ENCODE data around the gene KCNA2.

The KCNA2 gene

DNA sequence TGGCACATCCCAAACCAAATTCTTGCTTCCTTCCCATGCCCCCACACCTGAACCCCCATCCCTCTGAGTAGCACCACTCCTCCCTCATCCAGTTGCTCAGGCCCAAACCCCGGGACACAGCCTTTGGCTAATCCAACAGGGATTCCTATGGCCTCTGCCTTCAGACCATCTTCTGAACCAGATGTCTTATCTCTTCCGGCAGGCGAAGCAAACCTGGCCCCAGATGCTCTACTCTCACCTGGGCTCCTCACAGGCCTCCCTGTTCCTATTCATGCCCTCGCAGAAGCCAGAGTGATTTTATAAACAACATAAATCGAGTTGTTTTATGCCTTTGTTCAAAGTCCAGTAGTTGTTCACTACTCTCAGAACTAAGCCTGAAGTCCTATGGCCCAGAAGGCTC lies 12.5 kb upstream of the KCNA2 start:
- TF ChIP-seq, protein P1, sequence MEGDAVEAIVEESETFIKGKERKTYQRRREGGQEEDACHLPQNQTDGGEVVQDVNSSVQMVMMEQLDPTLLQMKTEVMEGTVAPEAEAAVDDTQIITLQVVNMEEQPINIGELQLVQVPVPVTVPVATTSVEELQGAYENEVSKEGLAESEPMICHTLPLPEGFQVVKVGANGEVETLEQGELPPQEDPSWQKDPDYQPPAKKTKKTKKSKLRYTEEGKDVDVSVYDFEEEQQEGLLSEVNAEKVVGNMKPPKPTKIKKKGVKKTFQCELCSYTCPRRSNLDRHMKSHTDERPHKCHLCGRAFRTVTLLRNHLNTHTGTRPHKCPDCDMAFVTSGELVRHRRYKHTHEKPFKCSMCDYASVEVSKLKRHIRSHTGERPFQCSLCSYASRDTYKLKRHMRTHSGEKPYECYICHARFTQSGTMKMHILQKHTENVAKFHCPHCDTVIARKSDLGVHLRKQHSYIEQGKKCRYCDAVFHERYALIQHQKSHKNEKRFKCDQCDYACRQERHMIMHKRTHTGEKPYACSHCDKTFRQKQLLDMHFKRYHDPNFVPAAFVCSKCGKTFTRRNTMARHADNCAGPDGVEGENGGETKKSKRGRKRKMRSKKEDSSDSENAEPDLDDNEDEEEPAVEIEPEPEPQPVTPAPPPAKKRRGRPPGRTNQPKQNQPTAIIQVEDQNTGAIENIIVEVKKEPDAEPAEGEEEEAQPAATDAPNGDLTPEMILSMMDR (conservative IDR thresholded peaks at IDR 0.05; ENCODE audit: low read depth, low read length): no peak
- DNase-seq (ENCODE audit: low read depth): no peak
- no peak overlapping the region for H3K4me3 ChIP-seq (ENCODE audit: low read depth, low read length)

DNA sequence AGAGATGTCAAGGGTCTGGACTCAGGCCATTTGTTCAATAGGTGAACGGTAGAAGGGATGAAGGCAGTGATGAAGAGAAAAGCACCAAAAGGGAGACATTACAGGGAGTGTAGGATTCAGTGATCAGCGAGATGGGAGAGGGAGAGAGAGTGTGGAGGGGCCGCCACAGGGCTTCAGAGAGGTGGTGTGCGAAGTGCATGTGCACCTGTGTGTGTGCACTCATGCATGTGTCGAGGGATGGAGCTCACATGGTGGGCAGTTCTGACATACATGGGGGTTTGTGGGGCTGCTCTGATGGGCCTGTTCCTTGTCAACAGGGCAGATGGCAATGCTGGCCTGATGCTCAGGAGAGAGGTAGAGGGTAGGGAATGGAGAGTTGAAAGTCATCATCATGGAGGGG lies 11.4 kb upstream of the KCNA2 start:
- TF ChIP-seq, protein P1 (conservative IDR thresholded peaks at IDR 0.05; ENCODE audit: low read depth, low read length): no peak
- no peak overlapping the region for H3K4me3 ChIP-seq (ENCODE audit: low read depth, low read length)
- no peak for DNase-seq (ENCODE audit: low read depth)

DNA sequence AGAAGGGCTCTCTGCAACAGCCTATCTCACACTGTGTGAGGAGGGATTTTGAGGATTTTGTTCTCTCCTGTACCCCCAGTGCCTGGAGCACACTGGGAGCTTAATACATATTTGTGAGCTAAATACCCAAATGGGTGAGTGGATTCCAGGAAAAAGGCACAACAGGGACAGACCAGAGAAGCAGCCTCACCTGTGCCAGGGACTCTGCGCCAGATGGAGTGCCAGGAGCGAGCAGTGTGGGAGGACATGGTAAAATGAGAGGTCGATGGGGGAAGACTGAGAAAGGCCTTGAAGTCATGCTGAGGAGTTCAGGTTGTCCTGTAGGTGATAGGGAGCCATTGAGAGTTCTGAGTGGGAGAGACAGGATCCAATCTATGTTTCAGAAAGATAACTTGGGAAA lies 11.0 kb upstream of the KCNA2 start:
- TF ChIP-seq, protein P1 (conservative IDR thresholded peaks at IDR 0.05; ENCODE audit: low read depth, low read length): no peak
- no peak for DNase-seq (ENCODE audit: low read depth)
- no peak overlapping the region for H3K4me3 ChIP-seq (ENCODE audit: low read depth, low read length)

DNA sequence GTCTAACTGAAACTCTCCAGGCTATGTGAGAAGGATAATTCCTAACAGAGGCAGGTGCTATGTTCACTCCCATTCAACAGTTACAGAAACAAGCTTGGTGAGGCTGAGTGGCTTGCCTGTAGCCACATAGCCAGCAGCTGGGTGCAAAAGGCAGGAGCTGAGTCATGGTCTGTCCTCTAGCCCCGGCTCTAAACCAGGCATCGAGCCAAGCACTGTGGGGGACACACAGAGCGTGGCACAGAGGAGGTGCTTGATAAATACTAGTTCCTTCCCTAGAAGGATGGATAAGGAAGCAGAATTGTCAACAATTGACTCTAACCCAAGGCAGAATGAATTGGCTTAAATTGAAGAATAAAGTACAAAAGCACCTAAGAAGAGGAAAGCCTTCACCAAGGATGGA lies 10.4 kb upstream of the KCNA2 start:
- DNase-seq (ENCODE audit: low read depth): peak; percentile 42
- TF ChIP-seq, protein P1 (conservative IDR thresholded peaks at IDR 0.05; ENCODE audit: low read depth, low read length): no peak
- no peak overlapping the region for H3K4me3 ChIP-seq (ENCODE audit: low read depth, low read length)

DNA sequence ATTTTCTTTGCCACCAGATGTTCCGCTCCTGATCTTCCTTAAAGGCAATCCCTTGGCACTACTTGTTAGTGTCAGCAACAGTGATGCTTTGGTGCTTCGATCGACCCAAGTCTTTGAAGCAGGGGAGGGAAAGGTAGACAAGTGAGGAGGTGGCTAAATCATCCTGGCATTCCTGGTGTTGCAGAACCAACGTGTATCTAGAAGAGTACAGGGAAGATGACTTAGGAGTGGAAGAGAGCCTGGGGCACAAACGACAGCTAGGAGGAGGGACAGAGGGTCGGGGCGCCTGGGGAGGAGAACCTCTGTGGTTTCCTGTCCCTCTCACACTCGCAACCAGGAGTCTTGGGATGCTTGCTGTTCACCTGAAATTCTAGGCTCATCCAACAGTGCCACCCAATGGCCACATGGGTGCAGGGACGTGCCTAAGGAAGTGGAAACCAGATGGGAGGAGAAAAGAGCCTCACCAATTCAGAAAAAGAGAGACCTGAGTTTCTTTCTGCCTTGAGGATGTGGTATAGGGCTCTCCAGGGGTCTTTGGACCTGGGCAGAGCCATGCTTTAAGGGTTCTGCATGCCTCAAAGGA lies 9.5 kb upstream of the KCNA2 start:
- TF ChIP-seq, protein P1 (conservative IDR thresholded peaks at IDR 0.05; ENCODE audit: low read depth, low read length): peak; percentile 90
- H3K4me3 ChIP-seq (ENCODE audit: low read depth, low read length): no peak overlapping the region
- DNase-seq (ENCODE audit: low read depth): peak; percentile 82

DNA sequence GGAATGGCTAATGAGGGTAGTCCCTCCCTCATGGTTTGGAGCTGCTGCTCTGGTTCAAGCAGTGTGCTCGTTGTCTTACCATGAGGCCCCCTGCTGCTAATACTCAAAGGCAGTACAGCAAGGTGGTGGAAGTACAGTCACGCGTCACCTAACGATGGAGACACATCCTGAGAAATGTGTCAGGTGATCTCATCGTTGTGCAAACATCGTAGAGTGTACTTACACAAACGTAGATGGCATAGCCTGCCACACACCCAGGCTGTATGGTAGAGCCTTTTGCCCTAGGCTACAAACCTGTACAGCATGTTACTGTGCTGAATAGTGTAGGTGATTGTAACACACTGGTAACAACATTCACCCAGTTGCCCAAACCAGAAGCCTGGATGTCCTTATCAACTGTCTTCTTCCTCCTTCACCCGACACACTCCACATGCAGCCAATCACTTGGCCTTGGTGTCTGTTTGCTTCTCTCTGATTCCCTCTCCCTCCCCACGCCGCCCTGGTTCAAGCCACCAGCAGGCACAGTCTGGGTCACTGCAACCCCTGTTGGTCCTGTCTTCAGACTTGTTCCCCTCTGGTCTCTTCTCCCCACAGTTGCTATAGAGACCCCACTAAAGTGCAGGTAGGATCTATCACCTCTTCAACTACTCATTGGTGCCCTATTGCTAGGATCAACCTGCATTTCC lies 6.0 kb upstream of the KCNA2 start:
- TF ChIP-seq, protein P1 (conservative IDR thresholded peaks at IDR 0.05; ENCODE audit: low read depth, low read length): no peak
- no peak overlapping the region for H3K4me3 ChIP-seq (ENCODE audit: low read depth, low read length)
- DNase-seq (ENCODE audit: low read depth): no peak

Data from choroid plexus epithelial cell (primary cell).